Measurements from ENCODE around the gene ZNF687.

Gene ZNF687

DNA sequence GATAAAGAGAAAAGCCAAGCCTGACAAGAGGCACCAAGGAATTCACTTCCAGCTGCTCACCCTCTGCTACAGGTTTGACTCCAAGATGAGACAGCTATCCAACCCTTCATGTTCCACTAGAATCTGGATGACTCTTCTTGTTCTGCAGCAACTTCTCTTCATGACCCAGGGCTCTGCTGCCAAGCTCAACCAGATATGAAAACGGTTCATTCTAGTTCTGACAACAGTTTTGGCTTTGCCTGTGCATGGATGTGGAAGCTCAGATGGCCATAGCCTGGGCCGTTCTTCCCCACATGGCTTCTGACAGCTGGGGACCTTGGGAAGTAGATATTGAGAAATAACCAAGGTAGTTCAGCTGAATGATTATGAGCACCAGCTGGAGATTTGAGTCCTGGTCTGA lies 31.4 kb downstream of the ZNF687 start:
- DNase-seq, result no peak

DNA sequence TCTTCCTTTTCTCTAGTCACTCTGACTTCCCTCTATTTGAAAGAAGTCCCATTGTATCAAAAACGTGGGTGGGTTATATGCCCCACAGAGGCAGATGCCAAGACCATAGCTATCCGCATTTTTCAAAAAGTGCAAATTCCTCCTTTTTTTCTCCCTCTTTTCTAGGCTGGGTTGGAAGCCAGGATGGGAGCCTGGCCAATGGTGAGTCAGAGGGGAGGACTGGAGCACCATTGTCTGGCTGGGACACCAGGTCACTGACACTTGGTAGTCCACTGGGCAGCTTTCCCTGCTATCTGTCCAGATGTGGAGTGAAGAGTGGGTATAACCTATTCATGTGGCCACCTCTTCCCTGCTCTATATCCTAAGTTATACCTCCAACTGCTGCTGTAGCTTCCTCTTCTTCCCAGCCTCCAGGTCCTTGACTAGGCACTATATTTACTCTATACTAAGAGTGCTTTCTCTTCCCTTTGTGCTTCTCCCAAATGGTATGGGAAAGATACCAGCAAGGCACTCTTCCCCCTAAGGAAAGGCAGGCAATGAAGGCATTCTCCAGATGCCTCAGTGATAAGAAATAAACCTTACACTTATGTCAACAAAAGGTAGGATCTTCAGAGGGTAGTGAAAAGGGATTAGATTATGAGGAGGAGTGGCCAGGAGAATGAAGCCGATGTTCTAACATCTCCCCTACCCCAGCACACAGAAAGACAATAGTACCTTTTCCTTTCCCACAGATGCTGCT lies 32.2 kb downstream of the ZNF687 start:
- DNase-seq, result no peak

DNA sequence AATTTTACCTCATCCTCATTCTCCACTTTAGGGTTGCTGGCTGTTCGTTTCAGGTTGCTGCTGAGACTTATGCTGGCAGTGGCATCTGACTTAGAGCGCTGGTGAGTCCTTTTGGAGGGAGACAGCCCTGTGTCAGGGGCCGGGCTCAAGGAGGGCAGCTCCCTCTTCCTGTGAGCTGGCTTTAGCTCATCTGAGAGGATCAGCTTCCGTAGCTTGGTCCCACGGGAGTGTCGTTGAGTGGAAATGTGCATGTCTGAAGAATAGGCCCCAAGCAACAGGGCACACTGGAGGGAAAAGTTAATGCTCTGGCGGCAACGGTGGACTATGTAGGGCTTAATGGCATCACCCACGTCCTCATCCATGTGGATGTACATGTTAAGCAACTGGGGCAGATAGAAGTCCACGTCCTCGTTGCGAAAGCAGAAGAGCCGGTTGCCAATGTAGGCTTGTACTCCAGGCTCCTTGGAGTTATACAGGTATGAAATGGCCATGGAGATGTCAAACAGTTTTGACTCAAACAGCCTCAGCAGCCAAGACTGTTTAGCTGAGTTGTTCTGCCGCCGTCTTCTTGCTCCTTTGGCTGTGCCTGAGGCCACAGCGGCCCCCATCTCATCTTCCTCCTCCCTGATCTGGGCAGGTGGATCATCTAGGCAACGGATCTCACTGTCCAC lies 33.6 kb downstream of the ZNF687 start:
- DNase-seq, result no peak

DNA sequence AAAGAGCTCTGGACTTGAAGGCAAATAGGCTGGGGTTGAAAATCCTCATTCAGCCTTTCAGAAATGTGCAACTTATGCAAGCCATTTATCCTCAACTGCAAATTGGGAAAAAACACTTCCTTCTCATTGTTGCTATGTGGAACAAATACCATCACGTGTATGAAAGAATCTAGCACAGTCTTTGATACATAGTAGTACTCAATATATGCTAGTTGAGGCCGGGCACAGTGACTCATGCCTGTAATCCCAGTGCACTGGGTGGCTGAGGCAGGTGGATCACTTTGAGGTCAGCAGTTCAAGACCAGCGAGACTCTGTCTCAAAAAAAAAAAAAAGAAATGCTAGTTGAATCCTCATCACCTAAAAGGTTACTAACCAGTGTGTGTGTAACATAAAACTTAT lies 36.9 kb downstream of the ZNF687 start:
- no peak for DNase-seq

DNA sequence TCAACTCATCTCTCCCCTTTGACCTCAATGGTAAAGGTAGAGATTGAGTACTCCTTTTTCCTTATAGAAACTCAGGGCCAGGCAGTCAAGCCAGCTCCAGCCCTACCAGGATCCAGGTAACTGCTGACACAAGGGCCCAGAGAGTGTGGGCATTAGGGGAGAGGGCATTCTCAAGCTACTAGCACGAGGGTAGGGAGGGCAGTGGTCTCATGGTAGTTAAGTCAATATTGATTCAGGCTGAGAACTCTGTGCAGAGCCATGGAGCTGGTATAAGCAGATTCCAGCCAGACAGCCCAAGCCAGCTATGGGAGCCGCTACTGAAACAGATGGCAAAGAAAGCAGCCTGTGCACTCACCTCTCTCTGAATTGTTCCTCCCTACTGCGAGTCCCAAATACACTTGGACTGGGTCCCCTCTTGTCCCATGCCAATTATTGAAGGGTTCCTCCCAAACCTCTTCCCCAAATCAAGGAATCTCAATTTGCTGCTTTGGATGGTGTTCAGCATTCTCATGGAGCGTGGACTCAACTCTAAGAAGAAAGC lies 42.4 kb downstream of the ZNF687 start:
- no peak for DNase-seq

DNA sequence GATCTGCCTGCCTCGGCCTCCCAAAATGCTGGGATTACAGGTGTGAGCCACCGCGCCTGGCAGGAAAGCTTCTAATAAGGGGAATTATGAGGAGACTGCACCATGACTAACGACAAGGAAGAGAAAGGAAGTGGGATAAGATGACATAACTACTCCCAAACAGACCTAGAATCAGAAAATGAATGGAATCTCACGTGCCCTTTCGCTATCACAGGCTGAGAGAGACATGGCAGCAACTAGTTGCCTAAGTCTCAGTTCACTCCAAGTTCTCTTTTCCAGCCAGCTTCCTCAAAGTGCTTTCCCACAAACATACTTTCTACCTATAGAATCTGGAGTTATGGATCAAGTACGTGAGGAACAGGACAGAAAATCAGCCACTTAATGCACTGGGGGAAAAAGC lies 43.1 kb downstream of the ZNF687 start:
- DNase-seq, result no peak

DNA sequence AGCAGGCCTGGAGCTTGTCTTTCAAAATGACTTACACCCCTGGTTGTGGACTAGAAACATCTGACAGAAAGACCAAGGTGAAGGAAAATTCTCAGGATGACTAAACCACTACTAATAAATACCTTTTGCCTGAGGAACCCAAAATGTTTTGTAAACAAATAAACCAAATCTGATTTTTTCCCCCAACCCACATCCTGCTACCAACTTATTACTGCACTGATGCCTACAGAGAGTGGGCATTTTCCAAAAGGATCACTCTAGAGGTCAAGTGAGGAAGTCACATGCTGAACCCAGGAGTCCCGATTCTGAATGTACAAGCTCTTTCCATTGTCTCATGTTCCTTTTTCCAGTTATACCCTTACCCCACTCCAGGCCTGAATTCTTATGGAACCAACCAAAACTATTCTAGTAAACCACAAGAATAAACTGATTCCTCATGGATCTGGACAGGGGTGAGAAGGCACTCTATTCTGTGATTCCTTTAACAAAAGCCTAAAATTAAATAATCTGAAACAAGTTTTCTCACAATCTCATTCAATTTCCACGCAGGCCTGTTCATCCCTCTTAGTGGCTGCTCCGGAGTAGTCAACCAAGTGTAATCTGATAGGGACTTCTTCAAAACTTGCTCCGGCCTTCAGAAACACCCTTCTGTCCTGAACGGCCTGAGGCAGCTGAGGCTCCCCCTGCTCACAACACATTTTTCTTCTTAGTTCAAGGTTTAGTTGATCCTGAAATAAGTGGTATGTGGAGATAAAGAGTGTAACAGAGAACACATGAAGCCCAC lies 43.7 kb downstream of the ZNF687 start:
- no peak for DNase-seq

DNA sequence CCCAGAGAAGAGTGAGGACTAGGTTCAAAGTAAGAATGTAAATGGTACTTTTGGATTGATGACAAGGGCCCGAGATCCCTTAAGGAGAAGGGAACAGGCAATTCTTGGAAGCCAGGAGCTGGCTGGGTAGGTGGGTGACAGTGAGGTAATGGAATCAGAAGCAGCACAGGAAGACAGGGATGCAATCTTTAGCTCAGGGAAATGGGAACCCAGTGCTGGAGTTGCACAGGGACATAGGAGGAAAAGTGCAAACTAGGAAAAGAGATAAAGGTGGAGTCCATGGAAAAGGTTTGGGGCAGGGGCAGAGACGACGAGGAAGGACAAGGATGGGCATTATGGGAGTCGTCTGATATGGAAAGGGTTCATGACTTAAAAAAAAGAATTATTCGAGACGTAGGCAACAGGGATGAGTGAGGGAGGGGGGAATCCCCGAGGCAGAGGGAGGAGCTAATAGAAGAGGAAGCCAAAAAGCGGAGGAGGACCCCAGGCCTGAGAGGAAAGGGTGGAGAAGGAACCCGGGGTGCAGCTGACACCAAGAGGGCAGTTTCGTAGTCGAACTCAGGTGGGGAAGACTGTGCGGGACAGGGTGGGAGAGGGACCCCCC lies 44.6 kb downstream of the ZNF687 start:
- peak; percentile 50 to 71 for DNase-seq

DNA sequence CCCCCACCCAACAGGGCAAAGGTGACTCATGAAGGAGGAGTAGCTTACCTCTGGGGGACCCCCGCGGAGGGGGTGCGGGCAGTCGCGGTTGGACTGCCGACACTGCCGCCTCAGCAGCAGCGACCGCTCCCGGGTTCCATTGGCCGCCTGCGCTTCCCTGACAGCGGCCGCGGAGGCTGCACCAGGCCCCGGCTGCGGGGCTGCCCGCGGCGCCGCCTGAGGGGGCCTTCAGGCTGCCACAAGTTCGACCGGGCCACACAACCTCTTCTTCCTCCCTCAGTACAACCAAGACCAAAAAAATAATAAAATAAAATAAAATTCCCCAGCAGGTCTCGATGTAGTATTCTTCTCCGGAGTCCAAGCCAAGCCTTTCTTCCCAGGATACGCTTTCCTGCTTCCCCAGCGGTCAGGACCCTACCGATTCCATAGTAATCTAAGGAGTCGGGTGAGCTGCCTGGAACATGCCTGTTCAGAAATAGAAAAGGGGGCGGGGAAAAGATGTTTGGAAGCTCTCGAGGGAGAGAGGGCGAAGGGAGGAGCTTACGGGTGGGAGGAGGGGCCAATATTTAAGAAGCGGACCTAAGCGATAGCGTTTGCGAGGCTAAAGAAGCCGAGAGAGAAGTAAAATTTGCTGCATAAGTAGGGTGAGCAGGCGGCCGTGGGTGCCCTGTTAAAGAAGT lies 45.3 kb downstream of the ZNF687 start, which contains the start of gene PI4KB:
Gene PI4KB, minus strand, starts transcription at position 194 of the 680 bp plus-strand sequence. CDS start 10,935 bp downstream, outside the sequence.
- DNase-seq, result peak; percentile 75 to 88

DNA sequence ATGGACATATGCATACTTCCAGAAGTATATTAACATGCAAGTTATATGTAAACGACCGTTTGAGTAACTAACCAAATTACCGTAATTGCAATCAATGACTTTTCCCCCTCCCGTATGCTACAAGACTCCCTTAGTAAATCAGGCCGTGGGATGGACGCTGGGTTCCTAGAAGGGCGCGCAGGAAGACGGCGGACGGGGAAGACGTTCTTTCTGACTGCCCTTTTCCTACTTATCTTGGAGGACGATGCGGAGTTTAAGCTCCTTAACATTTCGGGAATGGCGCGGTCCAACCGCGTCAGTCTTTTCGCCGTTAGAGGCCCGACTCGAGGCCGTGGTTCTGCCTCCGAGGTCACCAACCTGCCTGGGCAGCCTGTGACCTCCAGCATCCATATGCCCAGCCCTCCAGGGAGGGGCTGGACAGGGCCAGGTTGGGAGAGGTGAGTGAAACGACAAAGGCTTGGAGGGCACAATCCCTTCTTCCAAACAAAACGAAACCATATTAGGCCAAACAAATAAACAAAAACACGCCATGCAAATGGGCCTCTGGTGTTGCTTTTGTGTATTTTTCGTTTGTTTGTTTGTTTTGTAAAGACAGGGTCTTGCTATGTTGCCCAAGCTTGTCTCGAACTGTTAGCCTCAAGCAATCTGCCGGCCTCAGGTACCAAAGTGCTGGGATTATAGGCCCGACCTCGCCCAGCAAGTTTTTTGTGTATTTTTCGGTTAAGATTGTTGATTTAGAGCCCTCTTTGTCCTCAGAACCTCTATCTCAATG lies 46.0 kb downstream of the ZNF687 start:
- no peak for DNase-seq

DNA sequence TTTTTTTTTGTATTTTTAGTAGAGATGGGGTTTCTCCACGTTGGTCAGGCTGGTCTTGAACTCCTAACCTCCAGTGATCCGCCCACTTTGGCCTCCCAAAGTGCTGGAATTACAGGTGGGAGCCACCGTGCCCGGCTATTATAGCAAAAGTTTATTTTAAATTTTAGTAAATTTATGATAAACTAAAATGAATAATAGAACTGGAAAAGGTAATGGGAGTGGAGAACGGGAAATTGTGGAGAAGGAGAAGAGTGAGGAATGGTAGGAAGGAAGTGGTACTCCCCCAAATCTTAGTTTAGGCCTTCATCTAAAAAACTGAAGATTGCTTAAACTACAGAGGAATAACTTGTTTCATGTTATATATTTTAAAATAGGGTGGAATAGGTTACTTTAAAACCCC lies 52.7 kb downstream of the ZNF687 start:
- no peak for DNase-seq

DNA sequence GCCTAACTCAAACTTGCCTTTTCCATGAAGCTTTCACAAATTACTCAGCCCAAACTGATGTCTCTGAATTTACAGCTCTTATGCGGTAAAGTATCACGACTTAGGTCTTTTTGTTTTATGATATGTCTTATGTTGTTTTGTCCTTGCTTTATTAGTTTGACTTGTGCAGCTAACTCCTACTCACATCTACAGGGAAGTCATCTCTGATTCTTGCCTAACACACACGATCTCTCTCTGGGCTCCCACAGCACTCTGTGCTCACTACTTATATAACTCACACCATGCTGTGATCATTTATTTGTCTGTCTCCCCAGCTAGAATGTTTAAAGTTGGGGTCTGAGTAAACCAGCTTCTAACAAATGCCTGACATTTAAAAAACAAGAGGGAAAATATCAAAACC lies 54.5 kb downstream of the ZNF687 start:
- no peak for DNase-seq

DNA sequence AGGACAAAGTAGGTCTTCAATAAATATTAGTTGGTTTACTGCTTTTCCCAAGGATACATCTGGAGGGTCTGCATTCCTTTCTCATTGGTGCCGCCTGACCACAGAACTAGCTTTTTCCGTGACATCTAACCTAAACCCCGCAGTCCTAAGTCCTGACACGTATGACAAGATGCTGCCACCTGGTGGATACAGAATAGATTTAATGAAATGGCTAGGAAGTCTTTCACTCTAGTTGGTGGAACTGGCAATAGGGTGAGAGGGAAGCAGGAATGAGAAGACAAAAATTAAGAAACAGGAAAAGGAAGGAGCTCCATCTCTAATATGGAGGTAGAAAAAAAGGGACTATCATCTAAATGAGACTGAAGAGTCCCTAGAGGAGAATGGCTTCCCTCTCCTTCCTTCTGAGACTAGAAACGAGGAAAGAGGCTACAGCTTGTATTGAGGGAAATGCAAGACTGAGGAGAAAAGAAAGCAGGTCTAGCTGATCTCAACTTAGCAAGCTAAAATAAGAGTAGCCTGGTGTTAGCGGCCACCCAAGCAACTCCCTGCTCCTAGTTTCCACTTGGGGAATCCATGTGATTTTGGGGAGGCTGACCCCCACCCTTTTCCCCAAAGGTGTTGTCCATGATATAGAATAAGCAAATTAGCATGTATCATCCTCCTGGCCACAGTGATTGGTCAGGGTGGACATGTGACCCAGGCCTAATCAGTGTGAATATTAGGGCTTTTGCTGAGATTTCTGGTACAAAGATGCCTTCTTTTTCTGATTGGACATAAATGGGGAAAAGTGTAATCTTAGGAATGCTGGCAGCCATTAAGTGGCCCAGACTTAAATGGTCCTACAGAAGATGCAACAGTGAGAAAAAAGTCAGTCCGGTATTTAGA lies 59.0 kb downstream of the ZNF687 start:
- peak; percentile 15 to 46 for DNase-seq
